WERI-Rb-1 (cell line): Measurements from ENCODE around the gene AGPAT1.

Experiments
- DNase-seq: peaks from one replicate; pipeline ENCODE4 v3.0.0-alpha.2; 2020
- H3K27ac ChIP-seq: fragments of 250-450 bp; sonication (Bioruptor Pico); 2 replicates; pipeline ENCODE4 v1.5.1; 2020; ENCODE audit warnings: mild to moderate bottlenecking, moderate library complexity
- H3K27me3 ChIP-seq: fragments of 250-450 bp; sonication (Bioruptor Pico); 2 replicates; pipeline ENCODE4 v1.5.1; 2021; ENCODE audit warnings: mild to moderate bottlenecking, low read depth, moderate library complexity; ENCODE audit not compliant: insufficient read depth, severe bottlenecking
- H3K36me3 ChIP-seq: fragments of 250-450 bp; sonication (Bioruptor Pico); 2 replicates; pipeline ENCODE4 v1.5.1; 2020; ENCODE audit warnings: mild to moderate bottlenecking, moderate library complexity
- H3K4me3 ChIP-seq: 2 replicates; pipeline ENCODE4 v1.5.1; 2011; ENCODE audit warnings: low read depth, mild to moderate bottlenecking, control low read depth, low read length
- H3K9me3 ChIP-seq: fragments of 250-450 bp; sonication (Bioruptor Pico); 2 replicates; pipeline ENCODE4 v1.5.1; 2021; ENCODE audit warnings: mild to moderate bottlenecking, moderate library complexity; ENCODE audit not compliant: severe bottlenecking
- CTCF ChIP-seq: IDR thresholded peaks from 2 replicates; pipeline ENCODE4 v1.5.1; 2011; ENCODE audit warnings: low read depth, mild to moderate bottlenecking, control low read depth, inconsistent platforms, low read length

Gene AGPAT1

GRCh38 chr6:32218167-32218566 is 42.3 kb upstream of the AGPAT1 start:
- DNase-seq = no peak
- Histone ChIP-seq H3K27ac (no peak overlapping the region), H3K36me3 (no peaks in the 10 kb centered on the region), H3K27me3 (peaks cover 28% of the 10 kb centered on the region), H3K4me3 (no peak overlapping the region), H3K9me3 (no peaks in the 10 kb centered on the region)
- TF ChIP-seq CTCF = no peak

GRCh38 chr6:32216998-32217397 is 41.1 kb upstream of the AGPAT1 start:
- H3K27me3 ChIP-seq = peaks cover 28% of the 10 kb centered on the region
- no peak for TF ChIP-seq CTCF

GRCh38 chr6:32216285-32216684 is 40.4 kb upstream of the AGPAT1 start:
- no peak overlapping the region for H3K4me3 ChIP-seq
- H3K27me3 ChIP-seq = peaks cover 27% of the 10 kb centered on the region
- no peaks in the 10 kb centered on the region for H3K36me3 ChIP-seq
- no peak for DNase-seq
- no peaks in the 10 kb centered on the region for H3K9me3 ChIP-seq
- no peak for TF ChIP-seq CTCF
- no peak overlapping the region for H3K27ac ChIP-seq

More at GRCh38 chr6:32216998-32217397, 41.1 kb upstream of the AGPAT1 start:
- no peak for DNase-seq
- Histone ChIP-seq H3K27ac (no peak overlapping the region), H3K36me3 (no peaks in the 10 kb centered on the region), H3K9me3 (no peaks in the 10 kb centered on the region), H3K4me3 (no peak overlapping the region)

- Histone ChIP-seq H3K27me3 (peaks cover 22% of the 10 kb centered on the region), H3K4me3 (no peak overlapping the region), H3K36me3 (no peaks in the 10 kb centered on the region), H3K9me3 (no peaks in the 10 kb centered on the region), H3K27ac (no peak overlapping the region)
- TF ChIP-seq CTCF = no peak
- DNase-seq = no peak
Observed at GRCh38 chr6:32215617-32216016, 39.7 kb upstream of the AGPAT1 start.

- H3K9me3 ChIP-seq = no peaks in the 10 kb centered on the region
- no peak overlapping the region for H3K27ac ChIP-seq
- no peak for DNase-seq
- TF ChIP-seq CTCF = no peak
- no peak overlapping the region for H3K4me3 ChIP-seq
- peaks cover 16% of the 10 kb centered on the region for H3K27me3 ChIP-seq
- H3K36me3 ChIP-seq = no peaks in the 10 kb centered on the region
Observed at GRCh38 chr6:32214126-32214525, 38.2 kb upstream of the AGPAT1 start.

- Histone ChIP-seq H3K27ac (no peak overlapping the region), H3K9me3 (no peaks in the 10 kb centered on the region), H3K36me3 (no peaks in the 10 kb centered on the region), H3K27me3 (peaks cover 15% of the 10 kb centered on the region), H3K4me3 (no peak overlapping the region)
- no peak for DNase-seq
- TF ChIP-seq CTCF = no peak
Observed at GRCh38 chr6:32213649-32214048, 37.8 kb upstream of the AGPAT1 start.
